ENCODE measurements around the gene PPM1K. TPM values are rescaled to one million over a fixed set of nuclear protein-coding genes. Genes with fewer than 3 reads are reported as not detected.

PPM1K gene
- total RNA-seq, 1 experiment from 2014 or later = 10.4 TPM

GRCh38 chr4:88244816-88245579 is 39.4 kb downstream of the PPM1K start:
- Histone ChIP-seq H3K79me2 (ENCODE audit: insufficient read depth, low read length) (no peaks in the 10 kb centered on the region; the same call in 1 of the 2 replicates), H2AFZ (ENCODE audit: low read length) (peak overlapping the region; percentile 15), H3K56ac (ENCODE audit: insufficient read length, low read depth, low read length) (no peak overlapping the region), H3K18ac (ENCODE audit: insufficient read length, low read depth, low read length) (peak overlapping the region; percentile 75), H3K23ac (ENCODE audit: insufficient read length, low read depth, low read length) (no peak overlapping the region), H3K4ac (ENCODE audit: low read depth, low read length) (no peak overlapping the region), H3K4me2 (ENCODE audit: insufficient read depth, insufficient read length, low read length) (no peak overlapping the region), H2AK5ac (ENCODE audit: insufficient read length, low read length) (no peak overlapping the region), H3K14ac (ENCODE audit: insufficient read depth, low read length) (no peak overlapping the region), H3K9me3 (ENCODE audit: control insufficient read depth, low read depth, low read length) (no peaks in the 10 kb centered on the region), H3K9ac (ENCODE audit: extremely low read depth, insufficient read length, low read length) (no peak overlapping the region), H2BK15ac (ENCODE audit: low read depth, low read length) (no peak overlapping the region), H2BK12ac (ENCODE audit: insufficient read length, low read depth, low read length) (no peak overlapping the region), H2BK20ac (ENCODE audit: low read depth, low read length, poor library complexity, severe bottlenecking) (no peak overlapping the region), H4K91ac (ENCODE audit: insufficient read length, low read depth, low read length) (no peak overlapping the region), H3T11ph (ENCODE audit: low read length) (no peak overlapping the region), H3K4me1 (ENCODE audit: insufficient read depth, low read length) (no peaks in the 10 kb centered on the region), H2BK5ac (ENCODE audit: insufficient read length, low read length) (no peak overlapping the region), H4K20me1 (ENCODE audit: control insufficient read depth, insufficient read depth, insufficient read length) (no peaks in the 10 kb centered on the region), H3K79me1 (ENCODE audit: insufficient read depth, low read depth, low read length, poor library complexity, severe bottlenecking) (no peaks in the 10 kb centered on the region), H3K27me3 (ENCODE audit: insufficient read depth, low read length) (no peaks in the 10 kb centered on the region), H2BK120ac (ENCODE audit: low read depth, low read length, poor library complexity, severe bottlenecking) (no peak overlapping the region), H3K27ac (ENCODE audit: insufficient read length, low read depth, low read length) (no peak overlapping the region), H4K5ac (ENCODE audit: insufficient read length, low read depth, low read length) (peak overlapping the region; percentile 95), H3K23me2 (ENCODE audit: insufficient read length, low read depth, low read length, poor library complexity, severe bottlenecking) (no peaks in the 10 kb centered on the region), H4K8ac (replicated peaks; ENCODE audit: insufficient read length, low read depth, low read length) (no peak overlapping the region)
- DNase-seq = no peak
- Mint-ChIP-seq H3K4me1 (peaks cover 0 to 5% of the 10 kb centered on the region in 2 experiments; a peak in 2 of 4 replicates), H3K9me3 (no peaks in the 10 kb centered on the region; a peak in 1 of 5 replicates), H3K27ac (peak overlapping the region in 1 of 3 experiments; percentile 85; a peak in 1 of 7 replicates), H3K27me3 (ENCODE audit: low read depth) (no peaks in the 10 kb centered on the region), H3K4me3 (no peak overlapping the region), H3K36me3 (ENCODE audit: insufficient read depth in 1 of 3, low read depth in 3 of 3) (no peaks in the 10 kb centered on the region)
- no peak for TF ChIP-seq CTCF (conservative IDR thresholded peaks at IDR 0.05)
- WGBS (ENCODE audit: extremely low coverage, insufficient read length, low lambda C conversion rate) = no CpG with 5 or more reads among the region's 17 CpGs

Measured in H9 (cell line).